GM18519 (cell line): Measurements from ENCODE around the gene EML4.

Experiments
- ATAC-seq: cut with Tn5 transposase; IDR thresholded peaks from one replicate; pipeline ENCODE4 v1.9.1; 2021; ENCODE audit warnings: mild to moderate bottlenecking, moderate library complexity; ENCODE audit not compliant: unreplicated experiment, low FRiP score

EML4 gene

GRCh38 chr2:42193722-42194187 lies 24.6 kb downstream of the EML4 start:
- ATAC-seq: no peak

- ATAC-seq: no peak
These were observed 25.3 kb downstream of the EML4 start for GRCh38 chr2:42194428-42194827.

DNA sequence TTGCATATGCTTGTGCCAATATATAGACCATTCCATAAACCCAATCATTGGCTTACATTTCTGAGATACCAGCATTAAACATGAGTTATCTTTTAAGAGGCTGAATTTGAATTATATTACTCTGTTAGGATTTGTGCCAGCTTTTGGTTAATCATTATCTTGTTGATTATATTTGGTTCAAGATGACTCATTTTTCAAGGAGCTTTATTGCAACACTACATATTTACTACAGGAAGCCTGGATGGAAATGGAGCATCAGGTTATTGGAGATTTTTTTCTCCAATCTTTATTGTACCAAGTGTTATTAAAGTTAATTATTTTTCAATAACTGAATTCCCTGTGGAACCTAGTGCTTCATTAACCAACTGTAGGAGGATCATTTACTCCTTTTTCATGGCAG lies 26.4 kb downstream of the EML4 start:
- no peak for ATAC-seq

DNA sequence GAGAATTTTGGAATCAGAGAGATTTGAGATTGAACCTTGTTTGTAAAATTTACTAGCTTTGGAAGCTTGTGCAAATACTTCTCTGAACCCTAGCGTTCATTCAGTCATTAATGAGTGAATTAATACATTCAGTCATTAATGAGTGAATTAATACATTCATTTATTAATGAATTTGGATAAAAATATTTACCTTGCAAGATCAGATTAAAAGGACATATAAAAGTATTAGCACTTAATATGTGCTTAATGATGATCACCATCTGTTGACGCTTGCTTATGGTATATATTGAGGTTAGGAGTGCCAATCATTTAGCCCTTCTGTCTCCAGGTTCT lies 26.9 kb downstream of the EML4 start:
- ATAC-seq: no peak

DNA sequence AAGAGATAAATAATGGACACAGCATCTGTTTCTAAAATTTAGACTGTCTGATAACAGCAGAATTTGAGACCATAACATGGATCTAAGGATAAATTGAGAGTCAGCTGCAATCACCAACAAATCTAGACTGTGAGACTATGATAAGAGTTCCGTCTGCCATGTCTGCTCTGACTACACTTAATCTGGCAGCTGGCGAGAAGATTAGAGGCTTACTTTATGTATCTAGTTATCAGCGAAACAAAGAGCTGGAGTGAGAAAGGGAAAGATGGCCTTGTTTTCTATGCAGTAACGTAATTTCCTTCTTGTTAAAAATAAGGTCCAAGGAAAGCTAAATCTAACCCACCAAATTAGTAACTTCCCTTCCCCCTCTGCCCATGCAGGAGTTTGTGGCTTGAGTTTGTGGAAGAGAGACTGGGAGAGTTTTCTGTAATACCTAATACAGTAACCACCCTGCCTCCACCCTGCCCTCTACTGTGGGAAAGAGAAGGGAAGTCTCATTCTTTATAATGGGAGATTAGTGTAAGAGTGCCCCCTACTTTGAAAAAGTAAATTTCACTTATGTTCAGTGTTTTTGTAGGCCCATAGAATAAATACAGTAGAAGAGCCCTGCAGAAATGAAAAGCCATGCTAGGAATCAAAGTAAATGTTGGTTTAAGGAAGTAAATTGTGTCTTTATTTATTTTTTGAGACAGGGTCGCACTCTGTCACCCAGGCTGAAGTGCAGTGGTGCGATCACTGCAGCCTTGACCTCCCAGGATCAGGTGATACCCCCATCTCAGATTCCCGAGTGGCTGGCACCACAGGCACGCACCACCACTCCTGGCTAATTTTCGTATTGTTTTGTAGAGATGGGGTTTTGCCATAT lies 27.5 kb downstream of the EML4 start:
- no peak for ATAC-seq

GRCh38 chr2:42197792-42198191 lies 28.6 kb downstream of the EML4 start:
- no peak for ATAC-seq

GRCh38 chr2:42198466-42198865 lies 29.3 kb downstream of the EML4 start:
- no peak for ATAC-seq

DNA sequence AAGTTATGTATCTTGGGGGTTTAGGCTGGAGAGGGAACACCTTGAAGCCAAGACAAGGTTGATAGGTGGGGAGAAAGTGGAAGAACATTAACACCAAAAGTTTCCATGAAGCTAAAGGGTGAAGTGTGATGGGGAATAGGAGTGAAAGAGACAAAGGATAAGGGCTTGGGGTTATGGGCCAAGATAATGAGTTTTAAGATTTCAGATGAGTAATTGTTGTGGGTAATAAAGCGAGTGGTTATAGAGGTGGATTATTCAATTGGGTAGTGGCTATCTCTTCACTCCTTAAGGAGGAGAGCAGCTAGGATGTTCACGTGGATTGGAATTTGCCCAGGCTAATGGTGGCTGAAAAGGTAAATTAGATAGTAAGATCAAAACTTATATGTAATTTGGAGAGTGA lies 29.8 kb downstream of the EML4 start:
- no peak for ATAC-seq

DNA sequence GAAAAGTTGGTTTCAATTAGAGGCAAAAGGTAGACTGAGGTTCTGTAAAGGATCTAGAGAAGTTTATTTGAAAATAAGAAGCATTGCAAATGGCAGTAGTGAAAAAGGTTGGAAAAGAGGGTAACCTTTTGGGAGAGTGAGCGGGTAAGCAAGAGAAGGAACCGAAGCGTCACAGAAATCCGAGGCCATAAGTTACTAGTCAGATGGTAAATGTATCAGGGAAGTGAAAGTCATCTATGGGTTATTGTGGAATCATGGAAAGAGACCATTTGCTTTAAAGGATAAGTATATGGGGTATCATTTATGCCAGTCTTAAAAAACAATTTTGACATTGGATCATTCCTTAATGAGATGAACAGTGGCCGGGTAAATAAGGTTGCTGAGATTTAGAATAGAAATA lies 30.5 kb downstream of the EML4 start:
- no peak for ATAC-seq

DNA sequence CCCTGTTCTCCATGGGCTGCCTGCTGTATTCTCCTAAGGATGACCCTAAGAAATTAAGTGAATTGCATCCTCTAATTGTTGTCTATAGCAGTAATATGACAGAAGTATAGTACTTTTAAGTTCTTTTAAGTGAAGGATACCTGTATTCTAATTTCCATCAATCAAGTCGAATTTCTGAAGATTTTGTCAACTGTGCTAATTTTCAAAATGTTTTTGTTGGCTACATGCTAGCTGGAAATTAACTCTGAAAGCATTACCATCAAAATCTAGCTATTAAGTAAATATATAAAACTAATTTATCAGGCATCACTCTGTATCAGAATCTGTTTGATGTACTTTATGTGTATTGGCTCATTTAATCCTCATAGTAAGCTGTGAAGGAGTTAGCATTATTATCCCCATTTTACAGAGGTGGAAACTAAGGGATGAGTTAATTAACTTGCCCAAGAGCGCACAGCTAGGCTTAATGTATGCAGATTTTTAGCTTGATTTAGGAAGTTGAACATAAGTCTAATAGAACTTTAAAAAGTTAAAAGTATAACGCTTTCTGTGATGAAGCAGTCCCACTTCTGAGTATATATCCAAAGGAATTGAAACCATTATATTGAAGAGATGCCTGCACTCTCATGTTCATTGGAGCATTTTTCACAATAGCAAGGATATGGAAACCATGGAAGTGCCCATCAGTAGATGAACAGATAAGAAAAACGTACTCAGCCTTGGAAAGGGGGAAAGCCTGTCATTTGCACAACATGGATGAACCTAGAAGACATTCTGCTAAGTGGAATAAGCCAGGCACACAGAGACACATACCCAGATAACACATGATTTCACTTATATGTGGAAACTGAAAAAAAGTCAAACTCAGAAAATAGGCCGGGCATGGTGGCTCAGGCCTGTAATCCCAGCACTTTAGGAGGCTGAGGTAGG lies 32.0 kb downstream of the EML4 start:
- no peak for ATAC-seq

DNA sequence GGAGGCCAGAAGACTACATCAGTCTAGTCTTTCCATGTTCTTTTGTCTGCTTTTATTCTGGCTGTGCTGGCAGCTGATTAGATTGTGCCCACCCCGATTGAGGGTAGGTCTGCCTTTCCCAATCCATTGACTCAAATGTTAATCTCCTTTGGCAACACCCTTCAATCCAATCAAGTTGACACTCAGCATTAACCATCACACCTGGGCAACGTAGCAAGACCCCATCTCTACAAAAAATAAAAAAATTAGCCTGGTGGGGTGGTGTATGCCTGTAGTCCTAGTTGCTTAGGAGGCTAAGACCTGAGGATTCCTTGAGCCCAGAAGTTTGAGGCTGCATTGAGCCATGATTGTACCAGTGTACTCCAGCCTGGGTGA lies 33.5 kb downstream of the EML4 start:
- no peak for ATAC-seq

GRCh38 chr2:42203792-42204191 lies 34.6 kb downstream of the EML4 start:
- ATAC-seq: no peak

- ATAC-seq: no peak
These were observed 36.2 kb downstream of the EML4 start for GRCh38 chr2:42205337-42205736.

GRCh38 chr2:42207826-42208225 lies 38.7 kb downstream of the EML4 start:
- no peak for ATAC-seq

DNA sequence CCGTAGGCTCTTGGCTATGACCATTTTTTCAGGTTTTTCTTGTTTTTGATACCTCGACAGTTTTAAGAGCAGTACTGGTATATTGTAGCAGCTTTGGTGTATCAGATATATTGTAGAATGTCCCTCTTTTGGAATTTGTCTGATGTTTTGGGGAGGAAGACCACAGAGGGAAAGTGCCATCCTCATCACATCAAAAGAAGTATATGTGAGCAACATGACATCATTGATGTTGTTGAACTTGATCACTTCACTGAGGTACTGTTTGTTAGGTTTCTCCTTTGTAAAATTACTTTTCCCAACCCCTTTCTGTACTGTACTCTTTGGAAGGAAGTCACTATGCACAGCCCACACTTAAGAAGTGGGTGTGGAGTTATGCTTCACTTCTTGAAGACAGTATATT lies 41.0 kb downstream of the EML4 start:
- no peak for ATAC-seq

DNA sequence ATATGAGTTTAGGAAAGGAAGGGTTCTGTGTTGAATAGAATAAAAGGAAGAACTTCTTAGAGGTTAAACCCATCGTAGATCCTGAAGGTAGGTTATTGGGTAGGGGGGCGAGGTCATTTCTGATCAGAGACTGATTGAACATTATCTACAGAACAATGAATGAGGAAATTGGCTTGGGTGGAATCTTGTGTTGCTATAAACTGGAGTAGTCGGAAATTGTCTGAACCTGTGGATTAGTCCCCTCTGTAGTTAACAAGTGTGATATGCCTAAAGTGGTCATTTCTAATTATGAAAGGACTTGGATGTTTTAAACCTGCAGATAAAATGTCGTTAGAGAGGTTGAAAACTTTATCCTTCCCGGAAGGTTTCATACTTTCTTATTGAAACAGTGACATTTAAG lies 42.1 kb downstream of the EML4 start:
- no peak for ATAC-seq

GRCh38 chr2:42214669-42215068 lies 45.5 kb downstream of the EML4 start:
- no peak for ATAC-seq

DNA sequence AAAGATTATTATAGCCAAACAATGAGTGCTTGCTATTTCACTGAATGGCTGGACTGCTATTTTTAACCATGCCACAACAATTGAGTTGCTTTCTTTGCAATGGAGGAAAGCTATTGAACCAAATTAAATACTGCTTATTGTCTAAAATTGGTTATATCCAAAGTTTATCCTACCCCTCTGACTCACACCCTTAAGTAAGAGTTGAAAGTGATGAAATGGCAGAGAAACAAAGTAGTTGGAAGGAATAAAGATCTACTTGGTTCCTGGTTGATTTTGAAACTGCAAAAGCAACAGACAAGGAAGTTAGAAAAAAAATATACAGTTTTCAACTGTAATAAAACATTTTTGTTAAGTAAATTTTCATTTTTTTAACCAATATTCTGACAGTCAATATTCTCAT lies 47.5 kb downstream of the EML4 start:
- no peak for ATAC-seq

- ATAC-seq: no peak
These were observed 48.2 kb downstream of the EML4 start for GRCh38 chr2:42217307-42217706.

DNA sequence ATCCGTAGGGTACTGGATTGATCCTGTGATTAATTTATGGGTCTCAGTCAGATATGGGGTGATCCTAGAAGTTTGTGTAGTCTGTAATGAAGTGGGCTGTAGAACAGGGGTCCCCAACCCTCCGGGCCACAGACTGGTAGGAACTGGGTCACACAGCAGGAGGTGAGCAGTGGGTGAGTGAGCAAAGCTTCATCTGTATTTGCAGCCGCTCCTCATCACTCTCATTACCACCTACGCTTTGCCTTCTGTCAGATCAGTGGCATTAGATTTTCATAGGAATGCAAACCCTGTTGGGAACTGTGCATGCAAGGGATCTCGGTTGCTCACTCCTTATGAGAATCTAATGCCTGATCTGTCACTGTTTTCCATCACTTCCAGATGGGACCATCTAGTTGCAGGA lies 48.8 kb downstream of the EML4 start:
- ATAC-seq: no peak

GRCh38 chr2:42218712-42219111 lies 49.6 kb downstream of the EML4 start:
- no peak for ATAC-seq

- ATAC-seq: no peak
These were observed 50.0 kb downstream of the EML4 start for GRCh38 chr2:42219160-42219559.
